Measurements from ENCODE around the gene F2RL2.

The F2RL2 gene, protein sequence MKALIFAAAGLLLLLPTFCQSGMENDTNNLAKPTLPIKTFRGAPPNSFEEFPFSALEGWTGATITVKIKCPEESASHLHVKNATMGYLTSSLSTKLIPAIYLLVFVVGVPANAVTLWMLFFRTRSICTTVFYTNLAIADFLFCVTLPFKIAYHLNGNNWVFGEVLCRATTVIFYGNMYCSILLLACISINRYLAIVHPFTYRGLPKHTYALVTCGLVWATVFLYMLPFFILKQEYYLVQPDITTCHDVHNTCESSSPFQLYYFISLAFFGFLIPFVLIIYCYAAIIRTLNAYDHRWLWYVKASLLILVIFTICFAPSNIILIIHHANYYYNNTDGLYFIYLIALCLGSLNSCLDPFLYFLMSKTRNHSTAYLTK

DNA sequence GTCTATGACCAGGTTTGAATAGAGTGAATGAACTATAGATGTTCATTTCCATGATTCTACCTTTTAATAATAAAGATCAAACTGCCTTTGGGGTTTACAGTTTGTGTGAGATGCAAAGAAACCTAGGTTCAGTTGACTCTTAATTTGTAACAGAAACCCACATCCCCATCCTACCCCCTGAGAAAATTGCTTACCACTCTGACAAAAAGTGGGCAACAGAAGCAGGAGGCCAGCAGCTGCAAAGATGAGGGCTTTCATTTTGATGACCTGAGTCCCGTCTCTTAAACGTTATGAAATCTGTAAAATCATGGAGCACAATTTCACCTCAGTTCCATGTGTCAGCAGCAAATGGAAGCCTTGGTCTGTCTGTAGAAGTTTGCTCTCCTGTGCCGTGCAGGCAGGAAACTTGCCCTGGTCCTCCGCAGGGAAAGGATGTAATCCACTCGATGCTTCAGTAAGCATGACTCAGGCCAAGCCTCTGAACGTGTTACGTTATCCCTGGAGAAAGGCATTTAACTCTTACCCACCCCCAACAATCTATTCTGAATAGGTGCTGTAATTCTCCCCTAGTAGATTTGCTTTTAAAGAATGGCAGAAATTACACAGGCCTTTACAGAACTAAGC is at the start of gene F2RL2:
Gene F2RL2, minus strand, starts transcription at position 431 of the 624 bp plus-strand sequence. Its CDS starts 173 bp downstream, at position 258.
- no peak for DNase-seq

DNA sequence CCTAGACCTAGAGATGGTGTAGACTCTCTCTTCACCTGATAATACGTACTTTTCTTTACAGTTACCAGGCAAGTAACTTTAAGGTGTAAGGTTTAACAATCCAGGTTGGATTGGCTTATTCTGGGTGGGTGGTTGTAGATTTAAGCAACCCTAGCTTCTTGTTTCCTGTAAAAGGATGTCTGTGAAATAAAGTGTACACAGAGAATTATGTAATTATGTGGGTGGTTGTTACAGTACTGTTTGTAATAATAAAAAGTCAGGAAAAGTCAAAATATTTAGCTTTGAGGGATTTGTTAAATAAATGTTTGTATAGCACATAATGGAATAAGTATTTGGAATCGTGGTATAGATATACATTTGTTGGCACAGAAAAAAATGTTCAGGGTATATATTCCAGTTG is 49.0 kb upstream of the F2RL2 start:
- no peak for DNase-seq

DNA sequence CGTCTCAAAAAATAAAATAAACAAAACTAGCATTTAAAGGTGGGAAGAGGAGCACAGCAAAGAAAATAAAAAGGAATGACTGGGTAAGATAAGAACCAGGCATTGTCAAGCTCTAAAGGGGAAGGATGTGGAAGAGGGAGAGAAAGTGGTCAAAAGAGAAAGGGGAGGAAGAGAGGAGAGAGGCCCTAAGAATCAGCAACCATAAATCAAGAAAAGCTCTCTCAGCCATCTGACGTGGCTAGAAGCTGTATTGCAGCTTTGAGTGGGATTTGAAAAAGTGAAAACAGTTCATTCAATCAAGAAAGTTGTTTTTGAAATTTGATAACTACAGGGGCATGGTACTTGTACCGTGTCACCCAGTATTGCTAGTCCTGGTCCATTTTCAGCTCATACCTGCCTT is 47.3 kb upstream of the F2RL2 start:
- DNase-seq: no peak

DNA sequence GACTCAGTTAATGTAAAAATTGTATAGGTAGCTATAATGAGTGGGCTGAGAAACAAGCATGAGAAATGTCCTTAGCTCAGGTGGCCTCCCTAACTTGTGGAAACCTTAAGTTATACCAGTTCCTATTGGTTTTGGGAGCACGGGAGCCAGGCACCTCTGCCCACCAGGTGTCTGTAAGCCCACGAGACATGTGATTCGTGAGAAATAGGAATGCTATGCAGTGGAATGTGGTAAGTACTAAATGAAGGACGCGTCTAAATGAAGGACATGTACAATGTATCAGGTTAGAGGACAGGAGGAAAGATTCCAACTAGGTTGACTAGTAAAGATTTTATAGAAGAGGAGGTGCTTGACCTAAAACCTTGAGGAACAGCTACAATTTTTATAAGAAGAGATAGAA is 46.0 kb upstream of the F2RL2 start:
- no peak for DNase-seq

DNA sequence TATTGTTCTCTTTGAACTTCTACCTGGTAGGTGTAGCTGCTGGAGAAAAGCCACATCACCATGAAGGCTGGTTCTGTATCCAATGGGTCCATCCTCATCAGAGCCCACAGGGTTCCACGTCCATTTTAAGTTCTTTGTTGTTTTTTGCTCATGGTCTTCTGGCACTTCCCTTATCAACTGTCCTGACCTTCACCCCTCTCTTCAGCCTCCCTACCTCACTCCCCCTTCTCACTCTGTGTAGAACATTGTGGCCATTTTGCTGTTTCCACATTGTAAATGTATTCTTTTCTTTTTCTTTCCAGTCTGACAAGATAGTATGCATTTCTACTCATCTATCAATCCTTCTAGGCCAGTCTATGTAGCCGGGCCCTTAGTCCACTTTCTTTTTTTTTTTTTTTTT is 44.3 kb upstream of the F2RL2 start:
- no peak for DNase-seq

DNA sequence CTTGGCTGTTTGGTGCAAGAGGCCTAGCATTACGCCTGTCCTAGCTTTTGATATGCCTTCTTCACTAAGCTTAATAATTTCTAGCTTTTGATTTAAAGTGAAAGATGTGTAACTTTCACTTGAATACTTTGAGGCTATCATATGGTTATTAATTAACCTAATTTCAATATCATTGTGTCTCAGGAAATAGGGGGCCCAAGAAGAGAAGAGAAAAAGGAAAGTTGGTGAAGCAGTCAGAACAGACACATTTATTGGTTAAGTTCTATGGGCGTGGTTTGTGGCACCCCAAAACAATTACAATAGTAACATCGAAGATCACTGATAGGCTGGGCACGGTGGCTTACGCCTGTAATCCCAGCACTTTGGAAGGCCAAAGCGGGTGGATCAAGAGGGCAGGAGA is 40.9 kb upstream of the F2RL2 start:
- DNase-seq: no peak

DNA sequence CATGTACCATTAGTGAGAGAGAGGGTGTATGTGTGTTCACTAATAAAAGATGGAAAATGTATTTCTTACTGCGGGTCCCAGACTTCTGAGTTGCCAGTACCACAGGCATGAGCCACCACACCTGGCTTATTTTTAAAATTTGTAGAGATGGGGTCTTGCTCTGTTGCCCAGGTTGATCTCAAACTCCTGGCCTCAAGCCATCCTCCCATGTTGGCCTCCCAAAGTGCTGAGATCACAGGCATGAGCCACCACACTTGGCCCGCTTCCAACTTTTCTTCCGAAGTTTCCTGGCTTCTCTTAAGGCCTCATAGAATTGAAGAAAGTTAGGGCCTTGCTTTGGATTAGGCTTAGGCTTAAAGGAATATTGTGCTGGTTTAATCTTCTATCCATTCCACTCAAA is 40.4 kb upstream of the F2RL2 start:
- DNase-seq: no peak

DNA sequence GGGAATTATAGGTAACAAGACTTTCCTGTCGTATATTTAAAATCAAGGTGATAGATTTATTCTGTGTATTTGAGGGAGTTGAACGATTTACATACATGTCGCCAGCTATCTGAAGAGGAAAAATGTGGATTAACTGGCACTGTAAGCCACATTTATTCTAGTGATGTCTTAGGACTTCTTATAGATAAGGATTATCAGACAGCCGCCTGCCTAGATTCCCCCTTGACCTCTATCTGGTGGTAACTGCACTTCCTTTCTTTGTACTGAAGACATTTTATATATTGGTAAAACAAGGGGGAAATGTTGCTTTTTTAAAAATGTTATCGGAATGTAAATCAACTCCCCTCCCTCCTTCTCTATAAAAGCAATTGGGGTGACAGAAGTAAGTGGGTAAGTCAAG is 39.3 kb upstream of the F2RL2 start:
- no peak for DNase-seq

DNA sequence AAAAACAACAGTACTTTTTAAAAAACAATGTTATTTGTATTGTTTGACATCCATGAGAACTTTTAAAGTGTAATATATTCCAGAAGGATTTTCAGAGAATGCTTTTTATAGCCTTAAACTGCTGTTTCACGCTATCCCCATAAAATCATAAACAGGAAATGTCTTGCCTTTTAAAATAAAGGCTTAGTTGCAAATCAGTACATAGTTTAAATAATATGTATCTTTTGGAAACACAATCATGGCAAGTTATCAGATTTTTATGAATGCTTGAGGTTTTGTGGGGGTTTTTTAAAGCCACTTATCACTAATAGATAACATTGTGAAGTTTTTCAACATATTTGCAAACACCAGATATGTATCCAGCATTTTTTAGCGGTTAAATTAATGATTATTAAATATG is 37.2 kb upstream of the F2RL2 start:
- DNase-seq: no peak

DNA sequence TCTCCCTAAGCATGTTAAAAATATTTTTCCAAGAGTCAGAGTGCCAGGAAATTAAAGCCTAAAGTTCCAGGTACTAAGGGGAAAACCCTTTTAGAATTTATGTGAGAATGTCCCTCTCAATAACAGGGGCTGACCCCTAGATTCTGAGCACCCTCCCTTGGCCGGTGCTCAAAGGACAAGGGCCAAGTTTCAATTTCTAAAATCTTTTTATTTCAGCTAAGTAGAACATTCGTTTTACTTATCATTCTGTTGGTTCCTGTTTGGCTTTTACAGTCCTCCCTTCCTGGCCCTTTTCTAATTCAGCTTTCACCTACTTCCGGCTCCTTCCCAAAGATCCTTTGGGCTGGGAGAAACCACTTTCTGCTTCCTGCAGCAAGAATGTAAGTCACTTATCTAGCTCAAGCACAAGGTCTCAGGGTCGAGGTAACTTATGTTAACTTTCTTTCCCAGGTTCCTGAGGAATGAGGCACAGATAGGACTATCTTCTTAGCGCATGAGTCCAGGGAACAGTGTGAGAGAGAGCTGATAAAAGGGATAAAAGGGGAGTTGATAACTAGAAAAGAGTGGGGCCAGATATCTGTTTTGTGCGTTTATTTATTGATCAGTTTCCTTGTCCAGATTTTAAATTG is 34.6 kb upstream of the F2RL2 start:
- DNase-seq: no peak

DNA sequence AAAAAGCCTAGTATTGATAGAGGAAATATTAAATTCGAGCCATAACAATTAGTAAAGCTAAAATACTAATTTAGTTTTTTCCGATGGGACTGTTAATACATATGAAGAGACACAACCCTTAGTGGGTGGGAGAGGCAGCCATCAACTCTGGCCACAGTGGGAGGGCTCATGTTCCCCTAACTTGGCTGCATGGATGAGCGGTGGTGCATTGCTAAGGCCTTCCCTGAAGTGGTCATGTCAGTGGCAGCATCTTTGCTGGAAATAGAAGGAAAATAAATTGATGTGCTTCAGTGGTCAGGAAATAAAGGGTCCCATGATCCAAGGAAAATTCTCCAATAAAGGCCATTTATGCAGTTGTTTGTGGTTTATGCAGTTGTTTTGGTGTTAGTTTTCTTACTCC is 33.9 kb upstream of the F2RL2 start:
- DNase-seq: no peak

DNA sequence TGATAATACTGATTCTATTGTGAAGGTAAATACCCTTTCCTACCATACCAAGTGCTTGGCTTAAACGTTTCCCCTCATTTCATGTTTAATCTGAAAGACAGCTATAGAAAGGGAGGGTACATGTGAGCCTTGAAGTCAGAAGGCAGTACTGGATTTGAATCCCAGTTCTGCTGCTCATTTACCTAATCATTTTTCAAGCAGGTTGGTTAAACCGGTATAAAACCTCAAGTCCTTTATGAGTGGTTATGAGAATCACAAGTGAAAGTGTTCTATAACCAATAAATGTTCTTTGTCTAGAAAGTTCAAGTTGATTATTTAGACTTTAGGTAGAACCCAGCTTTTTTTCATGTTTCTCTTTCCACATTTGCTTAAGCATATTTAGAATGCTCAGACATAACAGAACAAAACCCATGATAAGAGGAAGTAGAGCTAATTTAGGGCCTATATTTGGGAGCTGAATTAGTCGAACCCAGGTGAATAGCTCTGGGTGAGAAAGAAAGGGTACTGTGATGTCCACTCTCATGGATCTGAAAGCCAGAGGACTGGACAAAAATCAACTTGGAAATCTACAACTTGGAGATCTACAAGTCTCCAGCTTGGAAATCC is 29.7 kb upstream of the F2RL2 start:
- DNase-seq: no peak

DNA sequence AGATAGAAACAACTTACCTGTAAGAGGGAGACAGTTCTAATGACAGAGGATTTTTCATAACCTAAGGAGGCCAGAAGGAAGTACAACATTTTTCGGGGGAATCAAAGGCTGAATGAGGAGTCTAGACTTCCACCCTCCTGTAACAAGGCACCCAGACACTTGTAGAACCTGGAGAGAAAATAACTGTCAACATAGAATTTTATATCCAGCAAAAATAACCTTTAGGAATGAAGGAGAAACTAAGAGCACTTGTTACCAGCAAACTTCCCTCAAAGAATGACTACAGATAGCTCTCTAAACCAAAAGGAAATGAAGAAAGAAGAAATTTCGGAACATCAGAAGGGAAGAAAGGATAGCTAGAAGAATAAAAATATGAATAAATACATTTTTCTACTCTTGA is 25.9 kb upstream of the F2RL2 start:
- no peak for DNase-seq

DNA sequence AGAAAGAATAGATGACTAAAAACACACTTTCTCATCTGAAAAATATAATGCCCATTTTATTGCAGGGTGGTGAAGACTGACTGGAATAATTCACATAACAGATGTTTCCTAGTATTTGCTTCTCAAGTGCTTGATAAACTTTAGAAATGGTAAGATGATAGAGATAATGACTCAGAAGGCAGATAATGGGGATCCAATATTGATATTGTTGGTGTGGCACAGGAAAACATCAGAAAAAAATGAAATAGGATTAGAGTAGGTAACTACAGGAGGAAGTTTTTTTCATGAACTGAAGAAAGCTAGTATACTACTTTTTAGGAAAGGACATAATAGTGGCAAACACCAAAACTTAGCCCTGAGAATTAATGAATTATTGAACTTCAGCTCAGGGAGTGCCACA is 20.2 kb upstream of the F2RL2 start:
- DNase-seq: no peak

DNA sequence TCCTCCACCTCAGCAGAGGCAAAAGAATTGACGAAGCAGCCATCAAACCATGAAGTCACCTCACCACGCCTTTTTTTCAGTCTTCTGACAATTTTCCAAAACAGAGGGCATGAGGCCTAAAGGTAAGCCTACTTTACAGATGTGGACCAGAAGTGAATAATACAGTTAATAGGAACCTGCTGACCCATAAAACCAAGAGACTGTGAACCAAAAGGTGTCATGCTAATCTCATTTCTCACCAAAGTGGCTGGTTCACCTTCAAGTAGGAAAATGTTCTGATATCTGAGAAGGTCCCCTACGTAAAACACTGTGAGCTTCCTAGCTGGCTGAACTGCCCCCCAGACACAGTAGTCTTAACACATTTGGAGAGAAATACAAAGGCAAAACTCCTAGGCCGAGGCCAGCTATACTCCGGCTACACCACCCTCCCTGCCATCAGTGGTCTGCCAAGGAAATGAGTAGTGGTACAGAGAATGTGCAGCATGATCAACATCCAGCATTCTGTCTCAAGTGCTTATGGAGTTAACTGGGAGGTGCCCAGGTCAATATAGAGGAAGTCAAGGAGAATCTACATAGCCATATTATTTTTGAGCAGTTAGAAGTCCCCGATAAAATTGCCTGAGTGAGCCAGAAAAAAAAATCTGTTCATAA is 19.3 kb upstream of the F2RL2 start:
- DNase-seq: peak in 1 of 2 experiments; percentile 14

DNA sequence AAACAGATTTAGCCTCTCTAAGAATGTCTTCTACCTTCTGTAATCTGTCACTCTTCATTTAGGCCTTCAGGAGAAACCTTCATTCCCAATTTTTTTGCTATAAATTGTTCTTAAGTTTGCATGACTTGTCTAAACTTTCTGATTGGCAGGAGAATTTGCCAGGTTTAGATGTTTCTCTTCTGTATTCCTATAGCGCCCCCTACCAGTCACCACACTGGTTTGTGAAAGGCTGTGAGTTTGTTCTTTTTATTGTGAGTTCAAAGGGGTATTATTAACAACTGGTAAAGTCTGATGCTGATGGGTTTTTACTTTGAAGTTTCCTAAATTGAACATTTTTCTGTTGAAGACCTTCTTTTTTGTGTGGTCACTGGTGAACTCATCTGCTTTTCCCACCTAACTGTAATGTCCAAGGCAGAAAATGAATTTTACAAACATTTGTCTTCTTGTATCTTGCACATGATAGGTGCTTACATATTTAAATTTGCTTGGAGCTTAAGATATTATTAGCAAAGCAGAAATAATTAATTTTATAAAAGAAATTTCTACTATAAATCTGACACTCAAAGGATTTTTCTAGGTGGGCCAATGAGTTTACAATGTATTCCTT is 18.4 kb upstream of the F2RL2 start:
- peak; percentile 32 to 60 for DNase-seq

DNA sequence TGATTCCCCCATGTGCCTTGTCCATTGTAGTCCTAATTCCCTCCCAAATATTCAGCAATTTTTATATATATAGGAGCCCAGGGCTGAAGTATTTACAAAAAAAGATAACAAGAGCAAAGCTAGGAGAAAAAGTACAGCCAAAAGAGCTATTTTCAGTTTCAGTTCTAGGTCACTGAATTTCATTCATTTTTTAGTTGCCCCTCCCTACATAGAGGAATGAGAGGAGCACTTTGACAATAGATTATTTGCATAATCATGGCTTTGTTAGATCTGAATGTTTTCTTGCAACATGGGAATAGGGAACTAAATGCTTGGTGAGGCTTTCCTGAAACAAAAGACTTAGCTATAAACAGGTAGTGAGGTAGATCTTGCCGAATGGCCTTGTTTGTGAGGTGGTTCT is 15.3 kb upstream of the F2RL2 start:
- DNase-seq: no peak

DNA sequence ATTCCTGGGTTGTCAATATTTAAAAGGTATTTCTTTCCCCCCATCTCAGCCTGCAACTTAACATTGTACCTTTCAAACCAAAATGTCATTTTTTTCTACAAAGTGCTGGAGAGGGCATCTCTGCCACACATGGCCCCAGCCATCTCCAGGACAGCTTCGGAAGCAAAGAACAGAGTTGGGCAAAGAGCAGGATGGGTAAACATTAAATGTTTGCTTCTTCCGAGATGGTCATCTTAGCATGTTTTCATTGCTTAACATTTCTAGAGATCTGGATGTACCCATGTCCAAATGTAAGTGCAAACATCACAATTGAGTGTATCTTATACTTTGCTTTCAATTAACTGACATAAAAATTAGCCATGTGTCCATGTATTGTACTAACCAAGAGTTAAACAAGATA is 14.3 kb upstream of the F2RL2 start:
- DNase-seq: no peak

DNA sequence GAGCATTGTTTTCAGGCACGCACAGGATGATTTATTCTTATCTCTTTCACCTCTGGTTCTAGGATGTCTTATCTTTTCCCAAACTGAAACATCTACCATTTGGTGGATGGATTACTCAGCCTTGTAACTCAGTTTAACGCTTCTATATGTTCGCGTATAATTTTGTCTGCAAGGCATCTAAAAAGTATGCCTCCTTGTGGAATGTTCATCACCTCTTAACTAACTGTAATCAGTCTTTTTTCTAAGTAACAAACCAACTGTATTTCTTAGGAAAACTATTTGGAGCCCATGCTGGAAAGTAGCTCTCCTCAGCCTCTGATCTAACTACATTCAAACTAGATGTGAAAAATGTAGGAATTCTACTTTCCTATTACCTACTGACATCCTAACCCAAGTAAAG is 11.5 kb upstream of the F2RL2 start:
- no peak for DNase-seq

DNA sequence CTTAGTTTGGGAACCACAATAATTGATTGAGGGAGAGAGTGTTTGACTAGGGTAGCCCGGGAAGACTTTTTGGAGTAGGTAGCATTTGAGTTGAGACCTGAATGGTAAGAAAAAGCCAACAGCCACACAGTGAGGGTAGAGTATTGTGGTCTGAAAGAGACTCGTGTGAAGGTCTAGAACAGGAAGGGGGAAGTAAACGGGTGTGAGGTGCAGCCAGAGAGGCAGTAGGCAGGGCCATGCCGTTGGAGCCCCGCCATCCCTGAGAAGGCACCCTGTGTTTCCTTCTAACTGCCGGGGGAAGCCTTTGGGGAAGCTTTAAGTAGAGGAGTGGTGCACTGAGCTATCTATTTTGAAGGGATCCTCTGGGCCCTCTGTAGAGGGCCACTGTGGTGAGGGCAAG is 3.5 kb upstream of the F2RL2 start:
- DNase-seq: no peak

DNA sequence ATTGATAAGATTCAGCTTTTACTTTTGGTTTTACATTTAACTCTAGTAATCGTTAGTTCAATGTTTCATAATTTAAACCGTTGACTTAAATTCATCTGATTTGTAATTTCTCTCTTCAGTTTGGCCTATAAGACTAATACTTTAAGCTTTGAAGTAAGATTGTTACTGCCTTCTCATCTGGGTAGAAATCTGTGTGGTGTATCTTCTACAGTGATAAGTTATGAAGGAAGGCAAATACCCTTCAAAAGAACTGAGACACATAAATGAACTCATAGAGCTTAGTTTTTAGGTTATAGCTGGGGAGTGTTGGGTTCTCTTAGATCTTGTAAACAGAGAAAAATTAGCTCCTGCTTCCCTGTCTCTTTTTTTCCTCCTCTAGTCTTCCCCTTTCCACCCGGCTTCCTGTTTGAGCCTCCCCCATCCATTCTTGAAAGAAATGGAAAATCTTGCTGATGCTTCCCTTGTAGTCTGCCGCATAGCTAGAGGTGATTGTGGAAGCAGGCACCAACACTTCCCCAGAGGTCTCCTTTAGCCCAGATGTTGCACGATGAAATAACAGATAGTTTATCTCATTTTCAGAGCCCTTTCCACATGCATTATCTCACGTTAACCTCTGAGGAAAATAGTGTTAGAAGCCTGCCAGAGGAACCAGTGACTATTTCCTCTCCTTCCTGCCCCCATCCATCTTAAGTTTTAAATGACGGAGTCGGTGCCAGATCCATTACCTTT is 2.0 kb upstream of the F2RL2 start:
- DNase-seq: no peak

DNA sequence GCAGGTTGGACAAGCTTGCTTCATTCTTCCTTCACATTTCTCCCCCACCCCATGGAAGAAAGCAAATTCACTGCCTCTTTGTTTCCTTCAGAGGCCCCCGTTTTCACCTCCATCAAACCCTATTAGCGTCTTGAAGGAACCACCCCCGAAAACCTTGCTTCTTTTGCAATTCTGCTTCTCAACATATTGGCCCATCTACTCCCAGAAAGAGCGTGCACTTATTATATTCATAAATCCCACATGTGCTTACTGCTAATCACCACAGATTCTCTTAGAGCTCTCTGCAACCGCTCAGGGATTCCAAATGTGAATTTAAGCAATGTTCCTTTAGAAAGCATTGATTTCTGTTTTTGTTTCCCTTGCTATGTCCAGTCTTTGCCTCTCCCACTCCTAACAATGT is 1.1 kb downstream of the F2RL2 start:
- DNase-seq: no peak

Data from SW 1271 (cell line).